IMR-90 (cell line): ENCODE measurements around the gene HCFC1R1. TPM values are rescaled to one million over a fixed set of nuclear protein-coding genes. Genes with fewer than 3 reads are reported as not detected.

ENCODE experiments used
- ATAC-seq: fragments of 200-7000 bp; cut with Tn5 transposase; 2 replicates; pipeline ENCODE4 v1.9.1; 2020; ENCODE audit warnings: low read depth, mild to moderate bottlenecking, moderate library complexity
- BruUV-seq: library from RNA; stranded (reverse); fragments of 400-500 nt; replicated peaks from 2 replicates; lab custom pipeline; 2021; lab: Mats Ljungman, UMichigan
- CTCF ChIA-PET: fragments of 300-600 bp; formaldehyde crosslinking; extraction: SDS; loops from one replicate; lab custom pipeline; 2021; ENCODE audit warnings: antibody characterized with exemption; lab: Yijun Ruan, JAX
- POLR2A ChIA-PET: fragments of 300-600 bp; sonication (Branson Sonifier 250); formaldehyde crosslinking; loops from one replicate; lab custom pipeline; 2022; ENCODE audit warnings: antibody characterized with exemption; ENCODE audit not compliant: unreplicated experiment; lab: Charles Lee
- DNase-seq: peaks from one replicate; pipeline ENCODE4 v3.0.0; 2013
- H2AFZ ChIP-seq: replicated peaks from 2 replicates; pipeline ENCODE3; 2013; ENCODE audit warnings: low read length, mild to moderate bottlenecking; ENCODE audit not compliant: poor library complexity
- H2AK5ac ChIP-seq: 2 replicates; pipeline ENCODE4 v1.6.1; 2013; ENCODE audit warnings: low read depth, low read length, inconsistent platforms
- H2AK9ac ChIP-seq: replicated peaks from 2 replicates; pipeline ENCODE3; 2013; ENCODE audit warnings: mild to moderate bottlenecking, low read depth, low read length, moderate library complexity; ENCODE audit not compliant: poor library complexity
- H2BK120ac ChIP-seq: 2 replicates; pipeline ENCODE4 v1.6.1; 2013; ENCODE audit warnings: low read depth, low read length, inconsistent platforms
- H2BK15ac ChIP-seq: 3 replicates; pipeline ENCODE4 v1.6.1; 2013; ENCODE audit warnings: low read depth, low read length, inconsistent platforms
- H2BK20ac ChIP-seq: 2 replicates; pipeline ENCODE4 v1.6.1; 2013; ENCODE audit warnings: low read depth, mild to moderate bottlenecking, inconsistent platforms, low read length, moderate library complexity
- H2BK5ac ChIP-seq: 2 replicates; pipeline ENCODE4 v1.6.1; 2013; ENCODE audit warnings: mild to moderate bottlenecking, low read depth, low read length, inconsistent platforms; ENCODE audit not compliant: poor library complexity, severe bottlenecking
- H3K14ac ChIP-seq: replicated peaks from 2 replicates; pipeline ENCODE4 v1.6.1; 2013; ENCODE audit warnings: low read depth, low read length, inconsistent platforms
- H3K18ac ChIP-seq: 2 replicates; pipeline ENCODE4 v1.6.1; 2013; ENCODE audit warnings: low read depth, low read length, control low read depth
- H3K23ac ChIP-seq: 2 replicates; pipeline ENCODE4 v1.6.1; 2013; ENCODE audit warnings: low read depth, low read length, inconsistent platforms
- H3K27ac ChIP-seq: 2 replicates; pipeline ENCODE4 v1.5.1; 2013; ENCODE audit warnings: mild to moderate bottlenecking, control low read depth, low read length; ENCODE audit not compliant: insufficient read depth
- H3K27me3 ChIP-seq: 2 replicates; pipeline ENCODE4 v1.6.1; 2013; ENCODE audit warnings: low read length; ENCODE audit not compliant: control insufficient read depth, insufficient read depth
- H3K36me3 ChIP-seq: 2 replicates; pipeline ENCODE4 v1.6.1; 2013; ENCODE audit warnings: low read length, mixed read lengths; ENCODE audit not compliant: control insufficient read depth, insufficient read depth
- H3K4ac ChIP-seq: 2 replicates; pipeline ENCODE4 v1.6.1; 2013; ENCODE audit warnings: low read depth, low read length, inconsistent platforms
- H3K4me1 ChIP-seq: 2 replicates; pipeline ENCODE4 v1.6.1; 2013; ENCODE audit warnings: low read length, mixed read lengths; ENCODE audit not compliant: control insufficient read depth, insufficient read depth
- H3K4me2 ChIP-seq: 2 replicates; pipeline ENCODE4 v1.6.1; 2013; ENCODE audit warnings: low read depth, mild to moderate bottlenecking, control low read depth, low read length, moderate library complexity
- H3K4me3 ChIP-seq: 2 replicates; pipeline ENCODE4 v1.5.1; 2013; ENCODE audit warnings: low read depth, mild to moderate bottlenecking, control low read depth, low read length, moderate library complexity; ENCODE audit not compliant: insufficient read depth
- H3K56ac ChIP-seq: 2 replicates; pipeline ENCODE4 v1.6.1; 2013; ENCODE audit warnings: low read length, inconsistent platforms; ENCODE audit not compliant: insufficient read depth; ENCODE audit errors: extremely low read depth
- H3K79me1 ChIP-seq, 2 experiments: 2 replicates each; pipeline ENCODE4 v1.6.1; 2013; ENCODE audit warnings: low read length in 2 of 2, inconsistent platforms in 1 of 2, low read depth in 1 of 2
- H3K9ac ChIP-seq: 2 replicates; pipeline ENCODE4 v1.6.1; 2013; ENCODE audit warnings: low read depth, low read length, control low read depth
- H3K9me1 ChIP-seq: 2 replicates; pipeline ENCODE4 v1.6.1; 2013; ENCODE audit warnings: low read length, inconsistent platforms; ENCODE audit not compliant: insufficient read depth
- H3K9me3 ChIP-seq: 2 replicates; pipeline ENCODE4 v1.6.1; 2013; ENCODE audit warnings: low read length; ENCODE audit not compliant: control insufficient read depth, insufficient read depth
- H4K20me1 ChIP-seq: 2 replicates; pipeline ENCODE4 v1.6.1; 2013; ENCODE audit warnings: low read length, inconsistent platforms; ENCODE audit not compliant: insufficient read depth
- H4K5ac ChIP-seq: 2 replicates; pipeline ENCODE4 v1.6.1; 2013; ENCODE audit warnings: mild to moderate bottlenecking, low read depth, low read length, control low read depth
- H4K8ac ChIP-seq, 2 experiments: 2 replicates each; pipeline ENCODE4 v1.6.1; 2013; ENCODE audit warnings: low read depth in 2 of 2, low read length in 2 of 2, control low read depth in 1 of 2, inconsistent platforms in 1 of 2
- H4K91ac ChIP-seq: 2 replicates; pipeline ENCODE4 v1.6.1; 2013; ENCODE audit warnings: low read depth, low read length, inconsistent platforms; ENCODE audit not compliant: insufficient read depth
- MAZ ChIP-seq: IDR thresholded peaks from 2 replicates; pipeline ENCODE4 v1.6.1; 2012; ENCODE audit warnings: low read depth, mild to moderate bottlenecking, low read length, improper control_type of control experiment, moderate library complexity, borderline replicate concordance
- RCOR1 ChIP-seq: IDR thresholded peaks from 2 replicates; pipeline ENCODE4 v1.6.1; 2012; ENCODE audit warnings: mild to moderate bottlenecking, low read length, improper control_type of control experiment; ENCODE audit not compliant: insufficient replicate concordance
- WGBS, 2 experiments: methylation state at CpG; one replicate each; pipeline versions ENCODE4 v1.1.5 to v1.1.7; 2013; ENCODE audit warnings: missing lambda C conversion rate in 2 of 2; ENCODE audit not compliant: insufficient read length in 1 of 2; ENCODE audit errors: extremely low coverage in 2 of 2; 5-methylcytosine and 5-hydroxymethylcytosine counted together
- dilution Hi-C: fragments of 300-500 bp; cut with HindIII; formaldehyde crosslinking; loops from one replicate; pipeline ENCODE4 v1.14.3; 2018; ENCODE audit warnings: low sequenced_read_pairs; ENCODE audit not compliant: unreplicated experiment
- in situ Hi-C: fragments of 300-500 bp; cut with MboI; formaldehyde crosslinking; loops from 3 replicates; pipeline ENCODE4 v1.14.3; 2019; ENCODE audit warnings: low sequenced_read_pairs, inconsistent platforms, mixed read lengths
- intact Hi-C: fragments of 100-400 bp; cut with micrococcal nuclease; formaldehyde crosslinking; loops from 2 replicates; pipeline ENCODE4 v1.10.0; 2022
- polyA plus RNA-seq, 3 experiments: library from polyadenylated mRNA; depleted of rRNA; stranded (reverse); fragments of >200 nt; gene quantifications; 2 replicates each; pipeline ENCODE4 v1.2.3, GENCODE V29; 2012; ENCODE audit warnings: low replicate concordance in 1 of 3
- total RNA-seq: library from RNA; depleted of rRNA; stranded (reverse); fragments of >200 nt; gene quantifications from 2 replicates; pipeline ENCODE4 v1.2.3, GENCODE V29; 2012

Gene HCFC1R1
- total and polyA plus RNA-seq, 2 of the 4 experiments (the other 2 are of a cell fraction): 7.2 to 57.9 TPM

GRCh38 chr16:3012828-3013420, 10.8 kb downstream of the HCFC1R1 start, which contains the start of gene CLDN9:
Gene CLDN9, plus strand, starts transcription at chr16:3012923. Its CDS starts 440 bp downstream, at chr16:3013363.
- H2BK20ac ChIP-seq: no peak within 1 kb of the TSS
- H3K9me3 ChIP-seq: no peaks in the 10 kb centered on the region
- no peak within 1 kb of the TSS for H3K9ac ChIP-seq
- no peak within 1 kb of the TSS for H3K18ac ChIP-seq
- CTCF ChIA-PET: interaction anchor here (0.6 kb wide), 1 partner anchor 30 kb away, joined by 3 read pairs; no protein-coding TSS in a partner anchor
- intact Hi-C loops: no loop called here
- H2BK15ac ChIP-seq: no peak within 1 kb of the TSS
- POLR2A ChIA-PET: interaction anchor here (1.4 kb wide), 1 partner anchor 10 kb away, joined by 3 read pairs; no protein-coding TSS in a partner anchor
- no peaks in the 10 kb centered on the region for H3K9me1 ChIP-seq
- BruUV-seq: no TSS peak
- H3K4me2 ChIP-seq: no peak within 1 kb of the TSS
- H2AK9ac ChIP-seq: no peak within 1 kb of the TSS
- peak within 1 kb of the TSS; percentile 28 for H2AFZ ChIP-seq
- in situ Hi-C loops: no loop called here
- no peak within 1 kb of the TSS for H3K23ac ChIP-seq
- peaks cover 42% of the 10 kb centered on the region for H3K27me3 ChIP-seq
- H2BK5ac ChIP-seq: no peak within 1 kb of the TSS
- H3K79me1 ChIP-seq: no peaks in the 10 kb centered on the region
- no peak within 1 kb of the TSS for H4K91ac ChIP-seq
- no peak within 1 kb of the TSS for H2AK5ac ChIP-seq
- WGBS, 2 experiments: 47% methylated on average over 10 of the region's 27 CpGs; no CpG with 5 or more reads in 1 of the 2 experiments
- no peak within 1 kb of the TSS for H4K5ac ChIP-seq
- dilution Hi-C loops: no loop called here
- no peak within 1 kb of the TSS for H2BK120ac ChIP-seq
- H3K56ac ChIP-seq: no peak within 1 kb of the TSS
- no peak within 1 kb of the TSS for H3K4ac ChIP-seq
- no peak within 1 kb of the TSS for H4K8ac ChIP-seq
- peaks cover 4% of the 10 kb centered on the region; the same call in 1 of the 2 replicates for H4K20me1 ChIP-seq
- DNase-seq (no peak), ATAC-seq (no peak)
- TF ChIP-seq RCOR1 (no peak), MAZ (no peak)
- no peak within 1 kb of the TSS for H3K14ac ChIP-seq
- H3K4me1 ChIP-seq: peaks cover 3% of the 10 kb centered on the region; the same call in 1 of the 2 replicates
- H3K36me3 ChIP-seq: no peaks in the 10 kb centered on the region
- no peak within 1 kb of the TSS for H3K4me3 ChIP-seq
- no peak within 1 kb of the TSS for H3K27ac ChIP-seq
